Glutamatergic neuron (in vitro differentiated cells): Measurements from ENCODE around the gene BMP7. TPM values are rescaled to one million over a fixed set of nuclear protein-coding genes. Genes with fewer than 3 reads are reported as not detected.
"Not testable (repeated sequence)": the region's sequence is repeated elsewhere in the genome, so short reads cannot be mapped to it uniquely, and the experiment has no call there.

Experiments used
- DNase-seq: peaks from one replicate; pipeline ENCODE4 v3.0.0; 2022
- H3K27ac Mint-ChIP-seq: one replicate; pipeline ENCODE4 v1.8.0; 2020; ENCODE audit warnings: mild to moderate bottlenecking, mixed read lengths, inconsistent platforms; ENCODE audit not compliant: unreplicated experiment
- H3K27me3 Mint-ChIP-seq: one replicate; pipeline ENCODE4 v1.8.0; 2020; ENCODE audit warnings: mild to moderate bottlenecking, moderate library complexity, mixed read lengths, inconsistent platforms; ENCODE audit not compliant: unreplicated experiment
- H3K36me3 Mint-ChIP-seq: one replicate; pipeline ENCODE4 v1.8.0; 2020; ENCODE audit warnings: mild to moderate bottlenecking, mixed read lengths, inconsistent platforms; ENCODE audit not compliant: unreplicated experiment
- H3K4me1 Mint-ChIP-seq: one replicate; pipeline ENCODE4 v1.8.0; 2020; ENCODE audit warnings: mild to moderate bottlenecking, low read depth, mixed read lengths, inconsistent platforms; ENCODE audit not compliant: unreplicated experiment
- H3K4me3 Mint-ChIP-seq: one replicate; pipeline ENCODE4 v1.8.0; 2020; ENCODE audit warnings: mild to moderate bottlenecking, mixed read lengths, inconsistent platforms; ENCODE audit not compliant: unreplicated experiment
- H3K9me3 Mint-ChIP-seq: one replicate; pipeline ENCODE4 v1.8.0; 2020; ENCODE audit warnings: mild to moderate bottlenecking, moderate library complexity, mixed read lengths, inconsistent platforms; ENCODE audit not compliant: unreplicated experiment
- total RNA-seq: library from RNA; stranded (reverse); fragmentation: NEBNext Ultra II Directional; extraction: Animal tissue kit (Norgen Biotek cat#: 25700); gene quantifications from one replicate; pipeline ENCODE4 v1.2.1, GENCODE V29; 2021; ENCODE audit not compliant: unreplicated experiment
- TF ChIP-seq, protein P1 (sequence below): fragments of 200-600 bp; sonication (generic); IDR thresholded peaks from one replicate; pipeline ENCODE4 v1.5.0; 2021; ENCODE audit not compliant: partially characterized antibody, unreplicated experiment

BMP7 gene
- total RNA-seq, 1 donor from 2014 or later, result 8.7 TPM

GRCh38 chr20:57283860-57284259 lies 17.4 kb upstream of the BMP7 start:
- Mint-ChIP-seq H3K27ac (no peak overlapping the region), H3K9me3 (peaks cover 7% of the 10 kb centered on the region), H3K27me3 (peaks cover 5% of the 10 kb centered on the region), H3K4me1 (peaks cover 27% of the 10 kb centered on the region), H3K4me3 (no peak overlapping the region), H3K36me3 (no peaks in the 10 kb centered on the region)
- DNase-seq, result no peak
- TF ChIP-seq, protein P1, sequence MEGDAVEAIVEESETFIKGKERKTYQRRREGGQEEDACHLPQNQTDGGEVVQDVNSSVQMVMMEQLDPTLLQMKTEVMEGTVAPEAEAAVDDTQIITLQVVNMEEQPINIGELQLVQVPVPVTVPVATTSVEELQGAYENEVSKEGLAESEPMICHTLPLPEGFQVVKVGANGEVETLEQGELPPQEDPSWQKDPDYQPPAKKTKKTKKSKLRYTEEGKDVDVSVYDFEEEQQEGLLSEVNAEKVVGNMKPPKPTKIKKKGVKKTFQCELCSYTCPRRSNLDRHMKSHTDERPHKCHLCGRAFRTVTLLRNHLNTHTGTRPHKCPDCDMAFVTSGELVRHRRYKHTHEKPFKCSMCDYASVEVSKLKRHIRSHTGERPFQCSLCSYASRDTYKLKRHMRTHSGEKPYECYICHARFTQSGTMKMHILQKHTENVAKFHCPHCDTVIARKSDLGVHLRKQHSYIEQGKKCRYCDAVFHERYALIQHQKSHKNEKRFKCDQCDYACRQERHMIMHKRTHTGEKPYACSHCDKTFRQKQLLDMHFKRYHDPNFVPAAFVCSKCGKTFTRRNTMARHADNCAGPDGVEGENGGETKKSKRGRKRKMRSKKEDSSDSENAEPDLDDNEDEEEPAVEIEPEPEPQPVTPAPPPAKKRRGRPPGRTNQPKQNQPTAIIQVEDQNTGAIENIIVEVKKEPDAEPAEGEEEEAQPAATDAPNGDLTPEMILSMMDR, result no peak

DNA sequence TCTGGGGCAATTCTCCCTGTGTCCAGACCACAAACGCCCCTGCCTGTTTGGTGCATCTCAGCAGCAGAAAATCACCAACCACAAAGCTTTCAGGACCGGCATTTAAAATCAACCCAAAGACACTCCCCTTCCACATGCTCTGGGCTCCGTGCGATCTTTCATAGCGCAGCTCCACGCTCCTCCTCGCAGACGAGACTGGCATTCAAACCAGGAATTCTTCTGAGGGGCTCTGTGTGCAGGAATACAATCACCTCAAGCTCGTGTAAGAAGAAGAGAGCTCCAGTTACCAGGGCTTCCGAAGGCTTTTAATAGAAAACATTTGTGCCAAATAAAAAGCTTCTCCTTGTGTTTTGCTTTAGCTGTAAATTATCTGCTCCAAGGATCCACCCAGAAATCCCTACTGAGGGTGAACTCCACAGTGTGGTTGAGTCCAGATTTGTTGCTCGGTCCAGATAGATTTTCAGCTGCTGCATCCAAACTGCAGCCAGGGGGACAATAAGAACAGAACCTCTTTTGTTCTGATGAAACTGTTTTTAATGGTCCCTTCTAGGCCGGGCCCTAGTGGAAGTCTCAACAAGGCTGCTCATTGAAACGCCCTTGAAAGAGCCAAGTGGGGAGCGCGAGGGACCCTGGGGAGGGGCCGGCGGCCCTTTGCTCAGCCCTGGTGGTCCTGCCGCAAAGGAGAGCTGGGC lies 16.4 kb upstream of the BMP7 start:
- peaks cover 27% of the 10 kb centered on the region for H3K4me1 Mint-ChIP-seq
- DNase-seq, result no peak
- peak overlapping the region; percentile 22 for H3K4me3 Mint-ChIP-seq

DNA sequence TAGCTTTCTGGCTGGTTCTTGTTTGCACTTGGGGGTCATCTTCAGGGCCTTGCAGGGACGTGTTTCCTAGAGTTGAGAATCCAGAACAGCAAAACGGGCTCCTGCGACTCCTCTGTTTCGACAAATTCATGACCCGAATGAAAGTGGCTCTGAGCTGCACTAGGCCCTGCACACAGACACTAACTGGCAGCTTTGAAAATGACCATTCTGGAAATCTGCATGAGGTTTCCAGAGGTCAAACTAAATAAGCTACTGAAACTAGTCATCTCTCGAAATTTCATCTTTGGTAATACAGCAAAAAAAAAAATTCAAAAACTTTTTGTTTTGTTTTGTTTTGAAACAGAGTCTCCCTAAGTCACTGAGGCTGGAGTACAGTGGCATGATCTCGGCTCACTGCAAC lies 15.5 kb upstream of the BMP7 start:
- Mint-ChIP-seq H3K36me3 (no peaks in the 10 kb centered on the region), H3K9me3 (peaks cover 7% of the 10 kb centered on the region), H3K4me1 (peaks cover 27% of the 10 kb centered on the region), H3K27ac (no peak overlapping the region), H3K4me3 (no peak overlapping the region), H3K27me3 (peaks cover 5% of the 10 kb centered on the region)
- DNase-seq, result no peak
- TF ChIP-seq, protein P1, result no peak

More for the DNA sequence above, 16.4 kb upstream of the BMP7 start:
- Mint-ChIP-seq H3K9me3 (peaks cover 7% of the 10 kb centered on the region), H3K27ac (peak overlapping the region; percentile 9), H3K27me3 (peaks cover 5% of the 10 kb centered on the region), H3K36me3 (no peaks in the 10 kb centered on the region)
- TF ChIP-seq, protein P1, result no peak

- TF ChIP-seq, protein P1, result no peak
- no peaks in the 10 kb centered on the region for H3K36me3 Mint-ChIP-seq
- peaks cover 8% of the 10 kb centered on the region for H3K27me3 Mint-ChIP-seq
- DNase-seq, result peak; percentile 55
- peak overlapping the region; percentile 78 for H3K27ac Mint-ChIP-seq
- peak overlapping the region; percentile 7 for H3K4me3 Mint-ChIP-seq
- peaks cover 27% of the 10 kb centered on the region for H3K4me1 Mint-ChIP-seq
- H3K9me3 Mint-ChIP-seq, result peaks cover 9% of the 10 kb centered on the region
Observed at GRCh38 chr20:57280221-57280620, 13.8 kb upstream of the BMP7 start.

GRCh38 chr20:57279548-57279947 lies 13.1 kb upstream of the BMP7 start:
- Mint-ChIP-seq H3K4me1 (peaks cover 29% of the 10 kb centered on the region), H3K27ac (peak overlapping the region; percentile 78), H3K4me3 (peak overlapping the region; percentile 70)
- DNase-seq, H3K36me3 Mint-ChIP-seq, H3K9me3 Mint-ChIP-seq, H3K27me3 Mint-ChIP-seq: not testable (repeated sequence)
